Kidney (tissue), 14 donors: ENCODE measurements around the gene ARPP21. TPM values are rescaled to one million over a fixed set of nuclear protein-coding genes. Genes with fewer than 3 reads are reported as not detected.

ENCODE experiments used
- DNase-seq, 5 donors: peaks; one replicate each; pipeline ENCODE4 v3.0.0-alpha.2; 2013 to 2020
- FAIRE-seq: peaks from 2 replicates; lab custom pipeline; 2012; peaks lifted over from hg19 to GRCh38; lab: Jason Lieb, UNC
- H3K27ac ChIP-seq, 2 donors: one replicate each; pipeline ENCODE4 v1.7.0; 2013; ENCODE audit warnings: low read depth in 2 of 2, low read length in 2 of 2, inconsistent platforms in 1 of 2
- H3K27me3 ChIP-seq: one replicate; pipeline ENCODE4 v1.7.1; 2013; ENCODE audit warnings: low read length, inconsistent platforms; ENCODE audit not compliant: control insufficient read depth, insufficient read depth
- H3K36me3 ChIP-seq, 3 donors: one replicate each; pipeline versions ENCODE4 v1.7.0 to v1.7.1; 2013; ENCODE audit warnings: low read length in 3 of 3, control low read depth in 1 of 3, inconsistent platforms in 1 of 3; ENCODE audit not compliant: insufficient read depth in 3 of 3, control insufficient read depth in 2 of 3
- H3K4me1 ChIP-seq, 3 donors: one replicate each; pipeline versions ENCODE4 v1.7.0 to v1.7.1; 2013; ENCODE audit warnings: low read length in 3 of 3, inconsistent platforms in 1 of 3, low read depth in 1 of 3; ENCODE audit not compliant: control insufficient read depth in 2 of 3, insufficient read depth in 2 of 3
- H3K4me3 ChIP-seq, 3 donors: one replicate each; pipeline versions ENCODE4 v1.7.0 to v1.8.1; 2013; ENCODE audit warnings: low read length in 3 of 3, control low read depth in 1 of 3, inconsistent platforms in 1 of 3
- H3K9ac ChIP-seq, 3 donors: one replicate each; pipeline versions ENCODE4 v1.7.0 to v1.7.1; 2013; ENCODE audit warnings: low read length in 3 of 3, control low read depth in 1 of 3, inconsistent platforms in 1 of 3
- H3K9me3 ChIP-seq, 3 donors: one replicate each; pipeline versions ENCODE4 v1.7.0 to v1.7.1; 2013; ENCODE audit warnings: low read length in 3 of 3, control low read depth in 1 of 3, inconsistent platforms in 1 of 3; ENCODE audit not compliant: control insufficient read depth in 2 of 3, insufficient read depth in 1 of 3
- intact Hi-C: fragments of 100-400 bp; cut with DNase I; formaldehyde crosslinking; loops from one replicate; pipeline ENCODE4 v1.11.1; 2022
- polyA plus RNA-seq: library from polyadenylated mRNA; stranded (reverse); fragments of 350-450 nt; fragmentation: Illumina TruSeq; extraction: RNeasy Lipid Tissue Mini Kit (QIAGEN cat#74804); gene quantifications from one replicate; pipeline ENCODE4 v1.2.3, GENCODE V29; 2014; ENCODE audit warnings: low read depth, low replicate concordance; ENCODE audit not compliant: insufficient read depth
- total RNA-seq: library from RNA; stranded (reverse); fragmentation: NEBNext Ultra II Directional; extraction: Animal tissue kit (Norgen Biotek cat#: 25700); gene quantifications from one replicate; pipeline ENCODE4 v1.2.1, GENCODE V29; 2021
- TF ChIP-seq, protein P1 (sequence below): IDR thresholded peaks from 3 replicates; pipeline ENCODE4 v1.5.1; 2012; ENCODE audit warnings: mild to moderate bottlenecking, moderate library complexity, borderline replicate concordance; ENCODE audit not compliant: insufficient read depth; ENCODE audit errors: extremely low read depth
- donor health status: control.
- donor health status: control.
- donor health status: control.
- donor health status: control.
- donor health status: control.
- donor health status: DM: yes; HTN: yes; CAD: no.
- donor health status: Normal renal cell carcinoma (clear cell type).

ARPP21 gene
- total and polyA plus RNA-seq, 2 donors from 2014 or later, result 0.11 to 0.44 TPM

DNA sequence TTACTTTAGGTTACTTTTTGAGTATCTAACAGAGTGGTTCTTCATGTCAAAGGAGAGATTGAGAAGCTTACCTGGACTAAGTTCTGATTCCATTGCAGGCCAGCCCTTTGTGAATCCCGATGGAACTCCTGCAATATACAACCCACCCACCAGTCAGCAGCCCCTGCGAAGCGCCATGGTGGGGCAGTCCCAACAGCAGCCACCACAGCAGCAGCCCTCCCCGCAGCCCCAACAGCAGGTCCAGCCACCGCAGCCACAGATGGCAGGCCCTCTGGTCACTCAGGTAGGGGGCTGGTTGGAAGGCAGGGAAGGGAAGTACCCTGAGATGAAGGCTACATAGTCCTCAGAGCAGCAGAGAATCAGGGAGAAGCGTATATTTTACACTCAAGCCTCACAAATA, 97.8 kb downstream of the ARPP21 start:
- Histone ChIP-seq H3K9me3 (no peaks in the 10 kb centered on the region), H3K4me3 (no peak overlapping the region), H3K4me1 (no peaks in the 10 kb centered on the region), H3K27me3 (no peaks in the 10 kb centered on the region), H3K36me3 (no peaks in the 10 kb centered on the region), H3K27ac (no peak overlapping the region), H3K9ac (no peak overlapping the region)
- TF ChIP-seq, protein P1, sequence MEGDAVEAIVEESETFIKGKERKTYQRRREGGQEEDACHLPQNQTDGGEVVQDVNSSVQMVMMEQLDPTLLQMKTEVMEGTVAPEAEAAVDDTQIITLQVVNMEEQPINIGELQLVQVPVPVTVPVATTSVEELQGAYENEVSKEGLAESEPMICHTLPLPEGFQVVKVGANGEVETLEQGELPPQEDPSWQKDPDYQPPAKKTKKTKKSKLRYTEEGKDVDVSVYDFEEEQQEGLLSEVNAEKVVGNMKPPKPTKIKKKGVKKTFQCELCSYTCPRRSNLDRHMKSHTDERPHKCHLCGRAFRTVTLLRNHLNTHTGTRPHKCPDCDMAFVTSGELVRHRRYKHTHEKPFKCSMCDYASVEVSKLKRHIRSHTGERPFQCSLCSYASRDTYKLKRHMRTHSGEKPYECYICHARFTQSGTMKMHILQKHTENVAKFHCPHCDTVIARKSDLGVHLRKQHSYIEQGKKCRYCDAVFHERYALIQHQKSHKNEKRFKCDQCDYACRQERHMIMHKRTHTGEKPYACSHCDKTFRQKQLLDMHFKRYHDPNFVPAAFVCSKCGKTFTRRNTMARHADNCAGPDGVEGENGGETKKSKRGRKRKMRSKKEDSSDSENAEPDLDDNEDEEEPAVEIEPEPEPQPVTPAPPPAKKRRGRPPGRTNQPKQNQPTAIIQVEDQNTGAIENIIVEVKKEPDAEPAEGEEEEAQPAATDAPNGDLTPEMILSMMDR, result no peak
- no peak for FAIRE-seq
- intact Hi-C loops, result no loop called here
- no peak for DNase-seq

DNA sequence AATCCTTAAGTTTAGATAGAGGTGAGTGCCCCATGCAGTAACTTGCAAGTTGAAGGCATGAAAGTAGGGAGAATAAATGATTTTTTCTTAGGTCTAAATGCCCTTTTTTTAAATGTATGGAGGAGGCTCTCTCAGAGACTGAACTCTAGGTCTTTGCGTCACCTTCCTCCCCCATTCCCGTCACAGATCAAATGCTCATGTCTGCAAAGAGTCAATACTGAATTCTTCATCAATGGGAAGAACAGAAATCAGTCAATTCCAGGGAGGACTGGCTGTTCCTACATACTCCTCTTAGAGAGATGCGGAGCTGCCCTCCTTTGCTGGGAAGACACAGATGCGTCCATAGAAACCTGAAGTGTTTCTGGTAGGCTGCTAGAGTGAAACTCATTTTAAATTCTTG, 98.2 kb downstream of the ARPP21 start:
- H3K9ac ChIP-seq, result no peak overlapping the region
- FAIRE-seq (no peak), DNase-seq (no peak)
- no peaks in the 10 kb centered on the region for H3K27me3 ChIP-seq
- no peak overlapping the region for H3K4me3 ChIP-seq
- intact Hi-C loops, result no loop called here
- no peak overlapping the region for H3K27ac ChIP-seq
- TF ChIP-seq, protein P1, result no peak
- no peaks in the 10 kb centered on the region for H3K4me1 ChIP-seq
- no peaks in the 10 kb centered on the region for H3K36me3 ChIP-seq
- no peaks in the 10 kb centered on the region for H3K9me3 ChIP-seq

DNA sequence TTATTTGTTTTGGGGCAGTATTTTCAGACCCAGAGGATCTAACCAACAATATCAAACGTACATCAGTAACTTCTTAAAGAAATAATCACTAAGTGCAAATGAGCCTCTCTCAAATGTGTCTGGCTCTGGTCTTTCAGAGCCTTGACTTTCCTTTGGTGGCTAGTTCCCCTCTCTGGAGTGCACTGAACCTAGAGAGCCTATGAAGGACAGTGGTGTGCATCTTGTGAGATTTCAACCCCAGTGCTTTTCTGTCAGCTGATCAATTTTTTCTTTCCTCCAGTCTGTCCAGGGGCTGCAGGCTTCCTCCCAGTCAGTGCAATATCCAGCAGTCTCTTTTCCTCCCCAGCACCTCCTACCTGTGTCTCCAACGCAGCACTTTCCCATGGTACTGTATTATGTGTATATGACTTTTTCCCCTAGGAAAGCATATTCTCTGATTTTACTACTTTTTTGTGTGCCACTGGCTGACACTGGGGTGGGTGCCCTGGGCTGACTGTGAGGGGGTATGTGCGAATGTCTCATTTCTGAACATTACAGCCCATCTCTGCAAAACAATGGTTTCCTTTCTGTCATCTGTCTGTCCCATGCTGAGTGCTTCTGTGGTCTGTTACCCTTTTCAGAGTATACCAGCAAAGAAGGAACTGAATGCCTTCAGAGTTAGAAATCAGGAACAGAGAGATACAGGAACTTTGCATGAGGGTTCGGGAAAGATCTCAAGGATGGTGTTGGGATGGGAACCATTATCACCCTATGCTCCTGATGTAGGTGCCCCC, 98.8 kb downstream of the ARPP21 start:
- Histone ChIP-seq H3K9ac (no peak overlapping the region), H3K4me3 (no peak overlapping the region), H3K27me3 (no peaks in the 10 kb centered on the region), H3K4me1 (no peaks in the 10 kb centered on the region), H3K27ac (no peak overlapping the region), H3K9me3 (no peaks in the 10 kb centered on the region), H3K36me3 (no peaks in the 10 kb centered on the region)
- TF ChIP-seq, protein P1, result no peak
- FAIRE-seq (no peak), DNase-seq (no peak)
- intact Hi-C loops, result no loop called here
